HG03064 (cell line): ENCODE measurements around the gene CA5A.

Source experiments
- ATAC-seq: cut with Tn5 transposase; IDR thresholded peaks from one replicate; pipeline ENCODE4 v1.9.1; 2021; ENCODE audit warnings: low read depth; ENCODE audit not compliant: unreplicated experiment

Gene CA5A

DNA sequence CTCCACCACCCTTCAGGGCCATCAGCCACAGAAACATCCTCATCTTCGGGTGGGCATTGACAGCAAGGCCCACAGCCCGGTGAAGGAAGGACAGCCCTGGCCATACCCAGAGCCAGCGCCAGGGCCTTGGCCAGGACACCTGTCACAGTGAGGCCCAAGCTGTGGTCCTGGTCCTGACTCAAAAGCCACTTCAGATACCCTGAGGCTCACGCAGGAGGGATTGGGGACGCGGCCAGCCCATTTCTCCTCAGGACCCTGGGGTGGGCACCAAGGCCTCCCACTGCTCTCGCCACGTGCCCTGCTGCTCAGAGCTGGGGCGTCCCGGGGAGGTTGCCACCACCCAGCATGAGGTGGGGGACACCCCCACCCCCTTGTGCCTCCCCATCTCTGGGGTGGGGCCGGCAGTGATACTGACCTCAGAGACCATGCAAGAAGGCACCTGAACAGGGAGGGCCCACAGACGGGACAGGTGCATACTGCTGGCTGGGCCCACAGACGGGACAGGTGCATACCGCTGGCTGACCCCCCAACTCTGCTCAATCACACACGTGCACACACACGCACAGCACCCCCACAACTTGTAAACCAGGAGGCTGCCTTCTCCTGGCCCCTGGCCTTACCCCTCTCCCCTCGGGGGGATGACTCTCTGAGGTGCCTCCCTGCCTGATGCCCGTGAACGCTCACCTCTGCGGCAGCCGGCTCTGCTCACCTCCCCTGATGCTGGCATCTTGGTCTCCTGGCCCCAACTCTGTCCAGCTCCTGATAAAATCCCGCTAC is 81.2 kb downstream of the CA5A start:
- no peak for ATAC-seq

DNA sequence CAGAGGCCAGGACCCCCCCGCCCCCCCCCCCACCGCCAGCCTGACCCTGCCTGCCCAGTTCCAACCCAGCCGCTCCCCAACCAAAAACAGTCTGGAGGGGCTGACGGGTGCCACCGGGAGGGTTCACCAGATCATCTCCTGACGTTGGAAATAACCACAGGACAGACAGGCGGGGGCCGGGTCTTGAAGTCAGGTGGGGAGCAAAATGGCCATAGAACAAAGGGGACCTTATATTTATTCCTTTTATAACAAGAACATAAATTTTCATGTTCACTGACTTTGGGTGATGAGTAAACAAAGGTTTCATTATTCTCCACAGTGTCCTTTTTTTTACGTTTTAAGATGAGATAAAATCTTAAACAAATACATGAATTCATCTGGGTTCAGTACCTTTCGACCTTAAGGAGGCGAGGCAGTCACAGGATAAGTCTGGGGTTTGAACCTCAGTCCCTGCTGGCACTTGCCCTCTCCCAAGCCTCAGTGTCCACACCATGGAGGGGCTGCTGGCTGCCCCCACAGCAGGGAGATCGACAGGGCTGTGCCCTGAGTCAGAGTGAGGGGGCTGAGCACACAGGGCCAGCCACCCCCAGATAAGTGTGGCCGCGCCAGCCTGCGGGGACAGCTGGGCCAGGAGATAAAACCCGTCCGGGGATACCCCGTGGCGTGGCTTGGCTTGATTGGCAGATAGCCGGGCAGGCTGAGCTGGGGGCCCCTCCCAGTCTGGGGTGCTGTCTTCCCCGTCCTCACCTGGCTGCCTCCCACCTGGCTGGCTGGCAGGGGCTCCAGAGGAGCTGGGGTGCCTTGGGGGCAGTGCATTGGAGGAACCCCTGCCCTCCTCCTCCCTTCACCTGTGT is 82.0 kb downstream of the CA5A start:
- ATAC-seq: no peak

DNA sequence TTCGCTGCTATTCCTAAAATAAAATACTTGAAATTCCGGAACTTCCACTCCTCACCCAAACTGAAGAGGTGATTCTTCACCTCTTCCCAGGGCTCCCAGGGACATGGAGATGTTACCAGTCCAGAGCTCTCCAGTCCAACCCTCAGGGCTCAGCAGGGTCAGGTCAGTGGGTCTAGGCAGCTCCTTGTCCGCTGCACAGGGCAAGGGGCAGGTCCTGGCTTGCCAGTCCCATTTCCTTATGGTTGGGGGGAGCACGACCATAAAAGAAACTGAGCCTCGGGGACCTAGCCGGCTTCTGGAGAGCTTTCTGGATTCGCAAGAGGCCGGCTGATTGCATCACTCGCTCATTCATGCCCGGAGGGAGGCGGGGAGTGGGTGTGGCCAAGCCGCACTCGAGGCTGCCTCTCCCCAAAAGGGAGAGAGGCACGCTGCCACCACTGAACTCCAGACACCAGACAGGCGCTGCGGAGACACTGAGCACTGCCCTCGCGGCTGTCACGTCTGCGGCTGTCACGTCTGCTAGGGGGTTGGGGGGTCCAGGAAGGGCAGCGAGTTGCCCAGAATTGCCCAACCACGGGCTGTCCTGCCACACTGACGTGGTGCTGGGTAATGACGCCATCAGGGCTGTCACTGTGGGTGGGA is 82.8 kb downstream of the CA5A start:
- no peak for ATAC-seq

DNA sequence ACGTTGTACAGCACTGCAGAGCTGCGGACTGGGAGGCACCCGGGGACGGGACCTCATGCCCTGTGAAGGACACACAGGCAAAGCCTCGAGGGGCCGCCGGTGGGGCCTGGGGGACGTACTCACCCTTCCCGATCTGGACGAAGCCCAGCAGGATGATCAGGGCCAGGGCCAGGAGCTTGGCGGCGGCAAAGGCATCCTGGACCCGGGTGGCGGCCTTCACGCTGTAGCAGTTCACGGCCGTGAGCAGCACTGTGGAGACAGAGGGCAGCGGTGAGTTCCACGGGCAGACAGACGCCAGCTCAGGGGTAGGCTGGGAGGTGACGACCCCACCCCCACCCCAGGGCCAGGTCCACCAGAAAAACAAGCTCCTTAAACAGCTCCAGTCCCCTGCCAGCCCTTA is 84.7 kb downstream of the CA5A start:
- ATAC-seq: no peak

DNA sequence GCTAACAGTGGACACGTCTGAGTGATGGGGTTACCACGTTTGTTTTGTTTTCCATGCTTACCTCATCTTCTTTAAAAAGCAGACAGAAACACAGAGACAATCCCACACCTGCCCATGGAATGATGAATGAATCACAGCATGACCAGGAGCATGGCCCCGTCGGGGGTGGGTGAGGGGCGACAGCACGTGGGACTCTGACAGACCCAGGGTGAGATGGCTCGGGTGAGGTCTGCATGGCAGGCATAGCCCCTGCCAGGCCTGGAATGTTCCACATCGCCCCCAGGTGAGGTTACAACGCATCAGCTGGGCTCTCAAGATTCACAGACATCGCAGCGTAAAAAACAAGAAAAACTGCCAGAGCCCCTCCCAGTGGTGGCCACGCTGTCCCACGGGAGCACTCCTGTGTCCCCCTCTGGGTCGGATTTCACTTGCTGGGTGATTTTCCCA is 85.2 kb downstream of the CA5A start:
- ATAC-seq: no peak

DNA sequence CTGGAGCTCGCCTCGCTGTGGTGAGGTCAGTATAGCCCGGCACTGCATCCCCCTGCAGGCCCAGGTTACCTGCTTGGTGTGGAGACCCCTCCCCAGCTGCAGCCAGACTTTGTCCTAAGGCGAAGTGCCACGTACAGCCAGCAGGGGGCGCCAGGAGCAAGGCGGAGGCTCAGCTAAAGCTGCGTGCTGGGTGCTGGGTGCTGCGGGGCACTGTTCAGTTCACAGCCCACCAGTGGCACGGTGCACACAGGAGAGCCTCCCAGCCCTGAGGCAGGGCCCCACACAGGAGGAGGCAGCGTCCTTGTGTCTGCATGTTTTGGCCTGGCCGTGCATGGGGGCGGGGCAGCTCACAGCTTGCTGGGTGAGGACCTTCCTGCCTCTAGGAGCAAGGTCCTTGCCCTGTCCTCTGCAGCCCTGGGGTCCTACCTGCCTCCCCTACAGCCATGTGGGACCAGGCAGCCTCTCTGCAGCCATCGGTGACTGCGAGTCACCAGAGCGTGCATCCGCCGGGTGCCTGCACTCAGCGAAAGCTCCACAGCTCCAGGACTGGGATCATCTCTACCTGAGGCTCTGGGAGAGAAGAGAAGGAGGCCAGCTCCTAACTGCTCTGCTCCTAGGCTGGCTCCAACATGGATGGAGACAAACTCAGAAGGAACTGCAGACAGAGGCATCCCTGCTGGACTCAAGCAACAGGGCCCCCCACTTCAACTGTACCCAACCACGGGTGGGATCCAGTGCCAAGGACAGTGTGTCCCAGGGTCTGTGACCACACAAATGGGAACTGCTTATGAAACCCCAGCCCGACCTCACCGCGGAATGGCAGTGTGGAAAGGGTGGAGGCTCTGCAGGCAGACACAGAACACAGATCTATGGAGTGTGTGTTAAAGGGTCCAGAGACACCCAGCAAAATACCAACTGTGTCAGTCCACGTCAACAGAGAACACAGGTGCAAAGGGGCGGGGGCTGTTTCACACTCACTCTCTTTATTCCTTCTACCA is 86.0 kb downstream of the CA5A start:
- no peak for ATAC-seq

DNA sequence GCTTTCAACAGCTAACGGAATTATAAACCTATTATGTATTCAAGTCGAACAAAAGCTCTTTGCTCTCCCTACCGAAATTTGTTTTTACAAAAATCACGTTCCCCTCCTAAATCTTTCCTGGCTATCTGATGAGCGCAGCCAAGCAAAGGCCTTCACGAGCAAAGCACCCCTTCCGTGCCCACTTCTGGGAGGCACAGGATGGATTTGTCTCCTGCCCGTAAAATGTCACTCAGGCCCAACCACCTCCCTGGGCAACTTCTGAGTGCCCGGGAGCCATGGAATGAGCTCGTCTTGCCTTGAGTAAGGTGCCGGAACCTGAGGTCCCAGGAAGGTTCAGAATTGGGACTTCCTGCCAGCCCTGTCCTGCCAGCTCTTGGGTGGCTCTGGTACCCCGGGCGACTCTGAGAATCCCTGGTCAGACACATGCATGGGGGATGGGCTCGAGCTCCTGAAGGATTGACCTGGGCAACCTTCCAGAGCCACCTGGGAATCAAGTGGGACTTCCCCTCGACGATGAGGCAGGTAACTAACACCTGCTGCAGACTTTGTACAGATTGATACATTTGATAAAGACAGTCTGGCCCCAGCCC is 86.8 kb downstream of the CA5A start:
- no peak for ATAC-seq

DNA sequence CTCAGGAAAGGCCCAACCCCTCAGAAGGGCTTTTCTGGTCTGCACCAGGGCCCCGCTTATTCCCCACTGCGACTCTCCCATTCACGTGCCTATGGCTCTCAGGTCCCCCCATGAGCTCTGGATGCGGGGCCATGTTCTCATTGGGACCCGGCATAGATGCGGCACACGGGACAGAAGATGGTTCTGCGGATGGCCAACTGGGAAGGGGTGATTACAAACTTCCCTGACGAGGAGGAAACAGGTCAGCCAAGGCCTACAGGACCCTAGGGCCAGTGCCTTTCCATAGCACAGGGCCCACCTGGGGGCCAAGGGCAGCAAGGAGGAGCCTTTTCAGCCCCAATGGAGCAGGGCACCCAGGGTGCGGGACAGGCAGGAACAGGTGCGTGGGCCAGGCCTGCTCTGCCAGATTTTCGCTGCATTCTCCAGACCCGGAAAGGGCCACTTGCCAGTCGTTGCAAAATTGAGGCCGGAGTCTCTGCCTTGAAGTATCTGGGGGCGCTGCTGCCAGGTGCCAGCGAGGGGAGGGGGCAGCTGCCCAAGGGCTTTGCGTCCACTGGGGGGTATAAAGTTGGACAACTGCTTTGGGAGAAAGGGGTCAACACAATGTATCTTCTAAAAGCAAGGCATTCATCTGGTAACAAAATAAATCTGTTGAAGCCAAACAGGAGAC is 87.5 kb downstream of the CA5A start:
- no peak for ATAC-seq

DNA sequence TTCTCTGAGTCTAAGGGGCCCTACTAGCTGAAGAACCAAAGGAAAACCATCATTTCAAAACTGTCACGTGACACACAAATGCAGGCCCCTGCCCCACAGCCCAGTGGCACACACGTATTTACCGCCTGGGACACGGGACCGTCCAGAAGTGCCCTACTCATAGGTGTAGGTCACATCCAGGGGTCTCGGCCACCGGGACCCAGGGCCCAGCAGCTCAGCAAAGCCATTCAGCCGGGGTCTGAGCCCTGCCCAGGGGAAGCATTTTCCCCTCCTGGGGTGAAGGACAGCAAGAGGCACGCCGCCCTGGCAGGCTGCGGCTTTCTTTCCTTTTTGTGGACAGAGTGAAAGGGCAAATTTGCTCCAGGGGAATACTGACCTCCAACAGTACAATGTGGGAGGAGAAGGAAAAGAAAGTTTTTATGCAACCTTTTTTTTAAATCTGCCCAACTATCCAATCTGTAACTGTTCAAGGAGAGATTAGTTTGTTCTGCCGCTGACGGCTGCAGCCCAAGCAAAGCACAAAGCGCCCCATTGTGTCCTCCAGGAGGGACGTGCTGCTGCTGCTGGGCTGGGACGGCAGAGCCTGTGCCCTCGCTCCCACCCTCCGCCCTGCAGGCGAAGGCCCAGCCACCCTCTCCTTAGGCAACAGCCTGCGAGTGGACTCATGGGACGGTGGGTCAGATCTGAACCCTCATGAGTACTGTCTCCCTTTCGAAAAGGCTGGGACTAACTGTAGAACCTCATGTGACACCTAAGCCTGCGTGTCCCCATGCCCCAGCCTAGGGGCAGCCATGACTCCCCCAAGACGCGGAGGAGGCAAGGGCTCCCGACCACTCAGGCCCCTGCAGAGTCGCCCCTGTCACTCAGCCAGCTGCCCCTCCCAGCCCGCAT is 88.3 kb downstream of the CA5A start:
- no peak for ATAC-seq

DNA sequence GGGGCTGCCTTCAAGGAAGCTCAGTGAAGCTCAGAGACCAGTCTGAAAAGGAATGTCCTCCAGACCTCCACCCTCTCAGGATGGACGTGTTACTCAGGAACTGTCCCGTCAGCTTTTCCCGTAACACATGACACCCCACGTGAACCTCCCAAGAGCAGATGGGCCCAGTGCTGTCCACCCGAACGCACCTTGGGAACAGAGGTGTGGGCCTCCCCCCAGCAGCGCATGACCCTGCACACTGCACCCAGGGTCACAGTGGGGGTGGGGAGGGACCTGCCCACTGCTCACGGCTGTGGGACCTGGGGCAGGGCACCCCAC is 88.9 kb downstream of the CA5A start:
- no peak for ATAC-seq

DNA sequence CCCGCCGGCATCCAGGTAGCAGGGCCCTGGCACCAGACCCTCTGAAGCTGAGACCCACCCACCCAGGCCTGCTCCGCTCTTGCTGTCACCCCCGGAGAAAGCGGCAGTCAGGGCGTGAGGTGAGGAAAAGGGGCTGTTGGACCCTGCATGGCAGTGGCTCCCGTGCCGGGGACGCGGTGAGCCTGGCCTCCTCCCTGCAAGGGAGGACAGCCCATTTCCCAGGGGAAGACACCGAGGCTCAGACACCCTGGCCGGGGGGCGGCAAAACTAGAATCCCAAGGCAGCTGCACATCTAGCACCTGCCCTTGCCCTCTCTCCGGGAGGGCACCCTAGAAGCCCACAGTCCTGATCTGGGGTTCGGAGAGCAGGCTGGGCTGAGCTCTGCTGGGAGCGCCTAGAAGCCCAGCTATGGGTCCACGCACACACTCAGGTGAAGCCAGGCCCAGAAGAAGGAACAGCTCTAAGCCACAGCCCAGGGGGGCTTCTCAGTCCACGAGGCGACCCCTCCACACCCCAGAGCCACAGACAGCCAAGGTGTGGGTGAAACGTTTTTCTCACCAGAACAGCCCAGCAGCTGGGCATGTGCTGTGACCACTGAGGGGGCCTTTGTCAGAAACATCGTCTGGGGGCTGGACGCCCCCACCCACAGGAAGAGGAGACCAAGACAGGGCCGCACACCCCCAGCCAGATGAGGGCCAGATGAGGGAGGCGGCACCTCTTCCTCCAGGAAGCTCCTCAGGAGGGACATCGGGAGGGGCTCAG is 89.4 kb downstream of the CA5A start:
- ATAC-seq: no peak

DNA sequence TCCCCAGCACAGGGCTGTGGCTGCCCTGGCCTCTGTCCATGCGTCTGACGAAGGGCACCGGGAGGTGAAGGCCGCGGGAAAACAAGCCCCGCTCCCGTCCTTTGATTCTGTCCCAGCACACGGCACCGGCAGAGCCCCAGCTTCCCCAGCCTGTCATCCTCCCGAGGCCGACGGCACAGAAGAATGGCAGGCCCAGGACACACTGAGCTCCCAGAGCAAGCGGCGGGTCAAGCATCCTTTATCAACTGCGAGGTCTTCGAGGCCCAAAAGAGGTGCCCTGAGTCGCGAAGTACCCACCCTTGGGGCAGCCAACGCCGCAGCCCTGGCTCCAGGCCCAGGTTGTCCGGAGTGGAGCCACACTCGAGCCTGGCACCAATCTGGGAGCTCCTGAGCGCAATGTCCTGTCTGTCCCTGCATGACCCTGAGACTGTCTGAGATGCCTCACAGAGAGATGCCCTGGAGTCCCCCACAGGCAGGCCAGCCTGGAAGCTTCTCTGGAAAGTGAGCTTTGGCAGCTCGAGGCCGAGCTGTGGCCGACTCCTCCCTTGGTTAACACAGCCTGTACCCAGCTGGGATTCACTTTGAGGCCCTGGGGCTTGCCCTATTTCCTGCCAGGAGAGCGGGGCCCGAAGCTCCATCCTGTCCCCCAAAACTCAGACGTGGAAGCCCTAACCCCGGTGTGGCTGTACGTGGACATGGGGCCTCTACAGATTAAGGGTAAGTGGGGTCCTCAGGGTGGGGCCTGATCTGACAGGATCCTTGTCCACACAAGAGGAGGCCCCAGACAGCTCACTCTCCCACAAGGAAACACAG is 90.3 kb downstream of the CA5A start:
- no peak for ATAC-seq

DNA sequence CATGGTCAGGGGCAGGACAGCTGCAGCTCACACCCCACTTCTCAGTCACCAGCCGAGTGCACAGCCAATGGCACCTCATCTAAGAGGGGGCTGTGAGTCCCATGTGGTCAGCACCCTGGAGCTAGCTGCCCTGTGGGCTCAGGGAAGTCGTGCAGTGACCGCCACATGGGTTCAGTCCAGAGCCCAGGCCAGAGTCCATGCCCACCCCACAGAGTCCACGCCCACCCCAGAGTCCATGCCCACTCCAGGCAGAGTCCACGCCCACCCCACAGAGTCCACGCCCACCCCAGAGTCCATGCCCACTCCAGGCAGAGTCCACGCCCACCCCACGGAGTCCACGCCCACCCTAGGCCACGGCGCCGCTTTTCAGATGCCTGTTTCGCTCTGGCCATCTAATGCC is 91.1 kb downstream of the CA5A start:
- no peak for ATAC-seq

DNA sequence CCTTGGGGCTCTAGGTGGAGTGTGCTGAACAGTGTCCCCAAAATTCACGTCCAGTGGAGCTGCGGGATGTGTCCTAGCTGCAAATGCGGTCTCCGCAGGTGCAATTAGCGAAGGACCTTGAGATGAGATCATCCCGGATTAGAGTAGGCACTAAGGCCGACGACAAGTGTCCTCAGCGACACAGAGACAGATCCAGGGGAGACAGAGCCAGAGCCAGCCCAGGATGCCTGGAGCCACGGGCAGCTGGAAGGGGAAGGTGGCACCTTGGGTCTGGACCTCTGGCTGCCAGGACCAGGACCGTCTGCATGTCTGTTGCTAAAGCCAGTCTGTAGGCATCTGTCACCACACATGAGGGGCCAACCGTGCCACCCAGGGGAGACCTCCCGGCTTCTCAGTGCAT is 91.5 kb downstream of the CA5A start:
- no peak for ATAC-seq

DNA sequence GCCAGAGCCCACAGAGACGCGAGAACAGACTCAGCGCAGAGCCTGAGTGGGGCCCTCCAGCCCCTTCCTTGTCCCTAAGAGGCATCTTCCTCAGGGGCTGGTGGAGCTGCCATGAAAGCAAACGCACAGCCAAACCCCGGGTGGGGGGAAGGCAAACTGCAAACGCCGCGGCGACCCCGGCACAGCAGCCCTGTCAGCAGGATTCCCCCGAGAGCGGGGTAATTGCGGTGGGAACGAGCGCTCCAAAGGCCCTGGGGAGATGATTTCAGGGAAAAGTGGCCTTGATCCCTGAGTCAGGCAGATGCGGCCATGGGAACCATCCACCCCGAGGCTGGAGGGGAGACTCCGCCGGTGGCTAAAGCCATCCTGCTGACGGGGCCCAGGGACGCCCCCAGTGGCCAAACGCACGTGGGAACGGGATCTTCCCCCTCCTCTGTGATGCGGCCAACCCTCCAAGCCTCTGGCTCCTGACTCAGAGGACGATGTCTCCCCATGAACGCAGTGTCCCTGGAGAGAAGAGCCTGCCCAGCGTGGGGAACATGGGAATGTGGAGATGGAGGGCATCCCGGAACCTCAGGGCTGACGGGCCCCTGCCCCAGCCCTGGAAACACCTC is 92.1 kb downstream of the CA5A start:
- ATAC-seq: no peak

DNA sequence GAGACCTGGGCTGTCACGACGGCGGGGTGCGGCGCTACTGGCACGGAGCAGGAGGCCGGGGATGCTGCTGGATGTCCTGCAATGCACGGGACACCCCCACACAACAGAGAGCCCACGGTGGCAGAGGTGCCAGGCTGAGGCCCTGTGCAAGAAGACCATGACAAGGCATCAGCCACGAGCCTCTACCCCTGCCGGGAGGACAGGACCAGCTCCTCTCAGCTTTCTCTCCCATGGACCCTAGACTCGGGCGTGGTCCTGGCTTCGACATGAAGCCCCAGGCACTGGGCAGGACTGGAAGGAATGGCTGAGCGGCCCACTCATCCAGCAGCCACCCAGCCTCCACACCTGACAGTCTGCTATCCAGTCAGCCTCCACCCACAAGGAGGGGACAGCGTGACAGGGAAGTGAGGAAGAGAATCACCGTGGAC is 92.6 kb downstream of the CA5A start:
- ATAC-seq: no peak
